HG02885 (cell line): Measurements from ENCODE around the gene NKAIN2.

Source experiments
- ATAC-seq: cut with Tn5 transposase; IDR thresholded peaks from one replicate; pipeline ENCODE4 v1.9.1; 2021; ENCODE audit warnings: mild to moderate bottlenecking; ENCODE audit not compliant: unreplicated experiment, poor library complexity

NKAIN2 gene

GRCh38 chr6:124772733-124773319, 969.2 kb downstream of the NKAIN2 start:
- no peak for ATAC-seq

DNA sequence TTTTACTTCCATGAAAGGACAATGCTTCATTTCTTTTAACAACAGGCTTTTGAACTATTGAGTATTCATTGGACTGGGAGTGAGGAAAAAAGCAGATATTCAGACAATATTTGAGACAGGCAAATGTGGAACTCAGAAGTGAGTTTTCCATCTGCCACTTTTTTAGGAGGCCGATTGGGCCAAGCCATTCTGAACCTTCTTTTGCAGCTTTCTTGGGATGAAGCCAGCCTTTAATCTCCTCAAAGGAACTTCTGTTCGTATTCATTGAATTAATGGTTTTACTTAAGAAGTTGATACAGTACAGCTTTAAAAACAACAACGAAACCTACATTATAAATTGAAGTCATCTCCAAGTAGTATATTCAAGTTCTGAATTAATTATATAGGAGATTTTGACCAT, 971.5 kb downstream of the NKAIN2 start:
- no peak for ATAC-seq

- no peak for ATAC-seq
These were observed 974.2 kb downstream of the NKAIN2 start for GRCh38 chr6:124777863-124778262.

DNA sequence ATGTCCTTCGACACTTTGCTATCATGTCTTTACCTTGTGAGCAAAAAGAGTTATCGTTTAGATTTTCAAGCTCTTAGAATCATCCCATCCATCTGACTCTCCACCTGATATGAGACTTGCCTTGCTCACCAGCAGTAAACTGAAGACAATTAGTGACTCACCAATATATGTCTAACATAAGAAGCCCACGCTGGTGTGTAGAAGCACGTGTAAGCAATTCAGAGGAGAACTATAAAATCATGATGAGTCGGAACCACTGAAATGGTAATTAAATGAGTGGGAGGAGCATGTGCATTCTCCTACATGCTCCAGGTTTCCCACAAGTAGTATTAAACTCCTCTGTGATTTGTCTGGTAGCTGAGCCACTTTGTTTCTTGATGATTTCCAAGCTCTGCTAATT, 977.0 kb downstream of the NKAIN2 start:
- ATAC-seq = no peak

GRCh38 chr6:124783344-124783743, 979.7 kb downstream of the NKAIN2 start:
- no peak for ATAC-seq

DNA sequence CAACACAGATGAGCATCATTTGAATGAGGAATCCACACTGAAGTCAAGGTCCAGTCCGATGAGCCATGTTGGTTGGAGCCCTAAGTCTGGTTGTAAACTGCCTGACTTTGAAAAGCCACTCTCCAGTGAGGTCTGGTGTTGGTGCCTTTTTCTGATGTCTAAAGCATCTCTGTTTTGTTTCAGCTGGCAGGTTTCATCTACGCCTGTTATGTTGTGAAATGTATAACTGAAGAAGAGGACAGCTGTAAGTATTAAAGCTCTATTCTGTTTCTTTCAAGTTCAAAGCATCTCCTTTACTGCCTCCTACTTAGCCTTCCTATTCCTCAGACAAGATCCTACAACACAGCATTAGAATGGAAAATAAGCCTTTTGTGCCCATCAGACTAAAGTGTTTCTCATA, 987.5 kb downstream of the NKAIN2 start:
- ATAC-seq = no peak

GRCh38 chr6:124792386-124792785, 988.7 kb downstream of the NKAIN2 start:
- no peak for ATAC-seq

GRCh38 chr6:124793398-124793797, 989.7 kb downstream of the NKAIN2 start:
- no peak for ATAC-seq

DNA sequence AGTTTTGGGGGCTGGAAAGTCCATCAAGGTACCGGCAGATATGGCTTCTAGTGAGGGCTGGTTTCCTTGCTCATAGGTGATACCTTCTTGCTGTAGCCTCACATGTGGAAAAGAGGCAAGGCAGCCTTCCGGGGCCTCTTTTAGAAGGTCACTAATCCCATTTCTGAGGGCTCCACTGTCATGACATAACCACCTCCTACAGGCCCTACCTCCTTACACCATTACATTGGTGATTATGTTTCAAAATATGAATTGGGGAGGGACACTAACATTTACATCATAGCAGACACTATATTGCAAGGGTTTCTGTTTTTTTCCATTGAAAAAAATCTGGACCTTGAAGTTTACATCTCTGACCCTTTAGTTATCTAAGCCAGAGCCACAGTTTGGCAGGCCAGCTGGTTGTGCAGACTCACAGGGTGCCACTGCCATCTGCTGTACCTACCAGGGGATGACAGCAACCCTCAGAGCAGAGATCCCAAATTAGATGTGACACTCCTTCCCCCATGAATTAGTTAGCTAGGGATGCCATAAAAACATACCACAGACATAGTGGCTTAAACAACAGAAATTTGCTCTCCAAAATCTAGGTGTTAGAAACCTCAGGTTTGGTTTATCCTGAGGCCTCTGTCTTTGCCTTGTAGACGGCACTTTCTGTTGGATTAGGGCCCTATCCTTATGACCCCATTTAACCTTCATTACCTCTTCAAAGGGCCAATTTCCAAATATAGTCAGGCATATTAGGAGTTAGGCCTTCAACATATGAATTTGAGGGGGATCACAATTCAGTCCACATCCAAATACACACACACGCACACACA, 992.2 kb downstream of the NKAIN2 start:
- no peak for ATAC-seq

GRCh38 chr6:124796464-124796970, 992.9 kb downstream of the NKAIN2 start:
- no peak for ATAC-seq

- no peak for ATAC-seq
These were observed 993.6 kb downstream of the NKAIN2 start for GRCh38 chr6:124797224-124797623.

DNA sequence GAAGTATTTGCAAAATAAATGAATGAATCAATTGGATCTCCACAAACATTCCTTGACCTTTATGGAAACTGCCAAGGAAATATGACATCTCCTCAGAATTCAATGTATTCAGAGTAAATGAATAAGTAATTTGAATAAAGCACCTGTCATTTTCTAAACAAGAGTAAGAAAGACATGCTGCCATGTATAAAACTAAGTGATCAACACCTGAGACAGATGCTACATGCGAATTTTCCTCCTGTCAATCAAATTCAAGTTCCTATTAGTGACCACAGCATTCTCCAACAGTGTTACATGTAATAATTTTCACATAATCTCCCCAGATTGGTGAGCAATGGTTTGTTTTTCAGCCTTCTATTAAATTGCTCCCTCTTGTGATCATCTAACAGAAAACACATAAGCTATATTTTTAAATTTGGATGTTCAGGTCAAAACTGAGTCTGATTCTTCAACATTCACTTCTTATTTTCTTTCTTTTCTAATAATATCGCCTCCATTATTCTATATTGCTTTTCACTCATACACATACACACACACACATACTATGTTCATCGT, 995.4 kb downstream of the NKAIN2 start:
- ATAC-seq = no peak

DNA sequence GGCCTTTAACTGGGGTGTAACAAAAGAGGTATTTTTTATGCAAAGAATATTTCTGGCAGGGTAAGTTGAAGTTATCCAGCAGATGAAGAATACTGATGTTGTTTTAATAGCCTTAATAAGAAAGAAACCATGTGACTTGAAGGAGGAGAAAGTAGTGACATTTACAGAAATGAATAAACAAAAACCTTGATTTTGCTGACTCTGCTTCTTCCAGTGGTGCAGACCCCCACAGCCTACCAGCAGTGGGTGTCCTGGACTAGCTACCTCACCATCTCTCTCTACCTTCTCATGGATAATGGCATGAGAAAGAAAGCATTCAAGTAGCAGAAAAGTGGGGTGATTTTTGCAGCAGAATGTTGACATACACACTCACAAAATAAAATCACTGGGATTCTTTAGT, 996.0 kb downstream of the NKAIN2 start:
- no peak for ATAC-seq

- no peak for ATAC-seq
These were observed 996.6 kb downstream of the NKAIN2 start for GRCh38 chr6:124800222-124800621.

GRCh38 chr6:124812067-124812466, 1008.4 kb downstream of the NKAIN2 start:
- no peak for ATAC-seq

DNA sequence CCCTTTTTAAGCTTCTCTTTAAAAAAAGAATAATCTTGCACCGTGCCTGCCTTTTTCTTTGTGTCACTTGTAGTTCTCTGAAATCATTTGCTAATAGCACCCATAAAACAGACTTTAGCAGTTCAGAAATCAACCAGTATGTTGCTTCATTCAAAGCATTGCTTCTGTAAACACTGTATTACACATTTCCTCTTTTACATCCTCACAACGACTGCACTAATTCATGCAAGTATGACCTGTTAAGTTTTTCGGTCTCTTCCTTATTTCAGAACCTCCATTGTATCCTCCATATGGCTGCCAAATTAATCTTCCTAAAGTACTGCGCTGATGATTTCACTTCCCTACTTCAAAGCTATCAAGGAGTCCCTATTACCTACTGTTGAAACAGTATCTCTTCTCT, 1015.7 kb downstream of the NKAIN2 start:
- ATAC-seq = no peak

DNA sequence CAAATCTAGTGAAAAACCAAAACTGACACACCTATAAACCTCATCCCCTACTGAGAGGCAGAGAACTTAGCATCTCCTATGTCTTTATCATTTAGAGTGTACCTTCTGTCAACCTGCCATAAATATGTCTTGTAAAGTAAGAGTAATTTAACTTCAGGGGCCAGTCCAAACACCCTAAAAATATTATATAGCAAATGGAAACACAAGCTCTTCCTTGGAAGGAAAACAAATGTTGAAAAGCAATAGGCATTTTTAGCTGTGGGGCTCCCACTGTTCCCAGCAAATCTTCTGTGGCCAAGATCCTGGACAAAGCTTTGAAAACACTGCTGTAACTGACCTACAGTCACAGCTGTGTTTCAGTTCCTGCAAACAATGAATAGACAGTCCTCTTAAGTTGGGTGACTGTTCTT, 1018.5 kb downstream of the NKAIN2 start:
- ATAC-seq = no peak

- no peak for ATAC-seq
These were observed 1019.1 kb downstream of the NKAIN2 start for GRCh38 chr6:124822721-124823120.

GRCh38 chr6:124823240-124824111, 1019.8 kb downstream of the NKAIN2 start:
- no peak for ATAC-seq

DNA sequence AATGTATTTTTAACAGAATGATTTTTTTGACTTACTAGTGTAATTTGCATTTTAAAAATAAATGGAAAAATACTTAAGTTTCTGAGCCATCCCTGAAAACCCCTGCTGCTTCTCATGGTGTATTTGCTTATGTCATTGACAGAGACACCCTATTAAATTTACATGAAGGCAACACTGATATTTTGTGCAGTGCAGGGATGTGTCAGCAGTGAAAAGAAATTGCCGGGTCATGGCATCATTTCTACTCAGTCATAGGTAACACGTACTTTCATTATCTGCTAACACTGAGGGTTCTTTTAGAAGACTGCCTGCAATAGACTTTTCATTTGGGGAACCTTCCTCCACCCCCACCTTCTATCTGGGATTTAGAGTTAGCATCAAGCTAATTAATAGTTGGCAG, 1021.9 kb downstream of the NKAIN2 start:
- no peak for ATAC-seq

GRCh38 chr6:124829822-124830221, 1026.2 kb downstream of the NKAIN2 start:
- ATAC-seq = no peak
